ENCODE results near the gene PCGF1.

The PCGF1 gene

GRCh38 chr2:74553892-74554819 is 46.7 kb upstream of the PCGF1 start, which contains the start of the genes DOK1 and LOXL3:
TSS of gene DOK1 (plus strand) at chr2:74554720. CDS start at chr2:74554755, 35 bp downstream.
TSS of gene LOXL3 (minus strand) at chr2:74553942. CDS start at chr2:74552634, 1,308 bp downstream.
- in situ Hi-C loops (cut with MboI; ENCODE audit: low pct_unique_long_range_greater_than_20kb, low sequenced_read_pairs, unreplicated experiment) = no loop called here
- DNase-seq (ENCODE audit: low spot score) = peak; percentile 94
- TF ChIP-seq CTCF (IDR thresholded peaks at IDR 0.05; ENCODE audit: extremely low read depth, insufficient read depth, missing control alignments) = no peak

- DNase-seq (ENCODE audit: low spot score) = peak; percentile 65
- in situ Hi-C loops (cut with MboI; ENCODE audit: low pct_unique_long_range_greater_than_20kb, low sequenced_read_pairs, unreplicated experiment) = no loop called here
- no peak for TF ChIP-seq CTCF (IDR thresholded peaks at IDR 0.05; ENCODE audit: extremely low read depth, insufficient read depth, missing control alignments)
Measured at GRCh38 chr2:74552914-74553811, 45.7 kb upstream of the PCGF1 start.

- in situ Hi-C loops (cut with MboI; ENCODE audit: low pct_unique_long_range_greater_than_20kb, low sequenced_read_pairs, unreplicated experiment) = no loop called here
- TF ChIP-seq CTCF (IDR thresholded peaks at IDR 0.05; ENCODE audit: extremely low read depth, insufficient read depth, missing control alignments) = no peak
- peak; percentile 55 for DNase-seq (ENCODE audit: low spot score)
Measured at GRCh38 chr2:74551942-74552913, 44.7 kb upstream of the PCGF1 start.

GRCh38 chr2:74551530-74551929 is 44.0 kb upstream of the PCGF1 start:
- in situ Hi-C loops (cut with MboI; ENCODE audit: low pct_unique_long_range_greater_than_20kb, low sequenced_read_pairs, unreplicated experiment) = no loop called here
- no peak for TF ChIP-seq CTCF (IDR thresholded peaks at IDR 0.05; ENCODE audit: extremely low read depth, insufficient read depth, missing control alignments)
- DNase-seq (ENCODE audit: low spot score) = no peak

GRCh38 chr2:74550231-74550630 is 42.7 kb upstream of the PCGF1 start:
- no peak for DNase-seq (ENCODE audit: low spot score)
- in situ Hi-C loops (cut with MboI; ENCODE audit: low pct_unique_long_range_greater_than_20kb, low sequenced_read_pairs, unreplicated experiment) = no loop called here

More at GRCh38 chr2:74550231-74550630, 42.7 kb upstream of the PCGF1 start:
- TF ChIP-seq CTCF (IDR thresholded peaks at IDR 0.05; ENCODE audit: extremely low read depth, insufficient read depth, missing control alignments) = no peak
